ENCODE measurements around the gene KIAA1549.
"Not testable (repeated sequence)": the region's sequence is repeated elsewhere in the genome, so short reads cannot be mapped to it uniquely, and the experiment has no call there.

KIAA1549 gene

GRCh38 chr7:138981332-138982203 is at the start of gene KIAA1549:
Gene KIAA1549, minus strand, starts transcription at chr7:138981389. Its CDS starts 120 bp downstream, at chr7:138981269.
- peak; percentile 77 for TF ChIP-seq CTCF (IDR thresholded peaks at IDR 0.05; ENCODE audit: extremely low read depth, missing control alignments)
- peak; percentile 97 for DNase-seq (ENCODE audit: low spot score)

- DNase-seq (ENCODE audit: low spot score) = no peak
- no peak for TF ChIP-seq CTCF (IDR thresholded peaks at IDR 0.05; ENCODE audit: extremely low read depth, missing control alignments)
Observed at GRCh38 chr7:139029353-139029752, 48.2 kb upstream of the KIAA1549 start.

- no peak for TF ChIP-seq CTCF (IDR thresholded peaks at IDR 0.05; ENCODE audit: extremely low read depth, missing control alignments)
- DNase-seq (ENCODE audit: low spot score) = no peak
Observed at GRCh38 chr7:139026551-139026950, 45.4 kb upstream of the KIAA1549 start.

GRCh38 chr7:139025861-139026260 is 44.7 kb upstream of the KIAA1549 start:
- not testable (repeated sequence) for DNase-seq (ENCODE audit: low spot score)

GRCh38 chr7:139023076-139023475 is 41.9 kb upstream of the KIAA1549 start:
- no peak for DNase-seq (ENCODE audit: low spot score)

GRCh38 chr7:139022286-139022685 is 41.1 kb upstream of the KIAA1549 start:
- TF ChIP-seq CTCF (IDR thresholded peaks at IDR 0.05; ENCODE audit: extremely low read depth, missing control alignments) = no peak
- no peak for DNase-seq (ENCODE audit: low spot score)

More at GRCh38 chr7:139023076-139023475, 41.9 kb upstream of the KIAA1549 start:
- no peak for TF ChIP-seq CTCF (IDR thresholded peaks at IDR 0.05; ENCODE audit: extremely low read depth, missing control alignments)

- no peak for DNase-seq (ENCODE audit: low spot score)
- no peak for TF ChIP-seq CTCF (IDR thresholded peaks at IDR 0.05; ENCODE audit: extremely low read depth, missing control alignments)
Observed at GRCh38 chr7:139018910-139019309, 37.7 kb upstream of the KIAA1549 start.
